ENCODE results near the gene C17orf114.

The C17orf114 gene

DNA sequence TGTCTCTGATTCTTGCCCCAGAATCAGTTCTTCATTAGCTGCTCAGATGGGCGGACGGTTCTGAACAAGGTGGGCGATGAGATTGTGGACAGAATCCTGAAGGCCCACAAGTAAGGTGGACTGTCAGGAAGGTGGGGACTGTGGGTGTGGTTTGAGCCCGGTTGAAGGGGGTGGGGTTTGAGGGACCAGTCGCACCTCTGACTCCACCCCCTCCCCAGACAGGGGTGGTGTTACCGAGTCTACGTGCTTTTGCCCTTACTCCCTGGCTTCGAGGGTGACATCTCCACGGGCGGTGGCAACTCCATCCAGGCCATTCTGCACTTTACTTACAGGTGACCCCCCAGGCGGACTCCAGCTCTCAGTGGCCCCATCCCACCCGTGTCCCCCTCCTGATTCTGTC is 16.1 kb upstream of the C17orf114 start:
- H3K36me3 ChIP-seq (ENCODE audit: insufficient read depth, low read length): no peaks in the 10 kb centered on the region

DNA sequence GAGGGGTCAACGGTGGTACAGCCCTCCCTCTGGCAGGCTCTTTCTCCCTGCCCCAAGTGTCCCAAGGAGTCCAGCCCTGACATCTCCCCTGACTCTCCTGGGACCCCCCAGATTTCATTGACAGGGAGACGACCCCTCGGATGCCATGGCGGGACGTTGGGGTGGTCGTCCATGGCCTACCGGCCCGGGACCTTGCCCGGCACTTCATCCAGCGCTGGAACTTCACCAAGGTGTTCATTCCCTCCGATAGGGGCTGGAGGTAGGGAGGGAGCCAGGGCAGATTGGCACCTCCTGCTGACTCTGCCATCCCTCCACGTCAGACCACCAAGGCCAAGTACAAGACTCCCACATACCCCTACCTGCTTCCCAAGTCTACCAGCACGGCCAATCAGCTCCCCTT is 14.7 kb upstream of the C17orf114 start:
- no peak overlapping the region for H3K9ac ChIP-seq (ENCODE audit: low read length)
- no peaks in the 10 kb centered on the region for H4K20me1 ChIP-seq (ENCODE audit: insufficient read depth)
- no peak overlapping the region for H3K4me2 ChIP-seq (ENCODE audit: low read length)
- no peak overlapping the region for H2AFZ ChIP-seq (ENCODE audit: low read depth, low read length)
- no peaks in the 10 kb centered on the region for H3K9me3 ChIP-seq (ENCODE audit: low read length)
- H3K9me2 ChIP-seq (ENCODE audit: insufficient read depth, low read length): no peaks in the 10 kb centered on the region
- H3K36me3 ChIP-seq (ENCODE audit: insufficient read depth, low read length): no peaks in the 10 kb centered on the region
- H3K79me2 ChIP-seq (replicated peaks; ENCODE audit: insufficient read depth, low read length): no peaks in the 10 kb centered on the region
- H3K27ac ChIP-seq (ENCODE audit: low read length): no peak overlapping the region
- no peaks in the 10 kb centered on the region for H3K27me3 ChIP-seq (ENCODE audit: insufficient read depth, low read depth, low read length)
- no peak for TF ChIP-seq POLR2AphosphoS5 (IDR thresholded peaks at IDR 0.05)
- TF ChIP-seq TAF1 (IDR thresholded peaks at IDR 0.05; ENCODE audit: low read depth): no peak
- no peak for TF ChIP-seq EP300 (conservative IDR thresholded peaks at IDR 0.05; ENCODE audit: poor library complexity, severe bottlenecking)
- TF ChIP-seq MXI1 (conservative IDR thresholded peaks at IDR 0.05; ENCODE audit: poor library complexity, severe bottlenecking): no peak
- no peak for TF ChIP-seq SMC3 (conservative IDR thresholded peaks at IDR 0.05; ENCODE audit: poor library complexity)
- TF ChIP-seq, protein P1, sequence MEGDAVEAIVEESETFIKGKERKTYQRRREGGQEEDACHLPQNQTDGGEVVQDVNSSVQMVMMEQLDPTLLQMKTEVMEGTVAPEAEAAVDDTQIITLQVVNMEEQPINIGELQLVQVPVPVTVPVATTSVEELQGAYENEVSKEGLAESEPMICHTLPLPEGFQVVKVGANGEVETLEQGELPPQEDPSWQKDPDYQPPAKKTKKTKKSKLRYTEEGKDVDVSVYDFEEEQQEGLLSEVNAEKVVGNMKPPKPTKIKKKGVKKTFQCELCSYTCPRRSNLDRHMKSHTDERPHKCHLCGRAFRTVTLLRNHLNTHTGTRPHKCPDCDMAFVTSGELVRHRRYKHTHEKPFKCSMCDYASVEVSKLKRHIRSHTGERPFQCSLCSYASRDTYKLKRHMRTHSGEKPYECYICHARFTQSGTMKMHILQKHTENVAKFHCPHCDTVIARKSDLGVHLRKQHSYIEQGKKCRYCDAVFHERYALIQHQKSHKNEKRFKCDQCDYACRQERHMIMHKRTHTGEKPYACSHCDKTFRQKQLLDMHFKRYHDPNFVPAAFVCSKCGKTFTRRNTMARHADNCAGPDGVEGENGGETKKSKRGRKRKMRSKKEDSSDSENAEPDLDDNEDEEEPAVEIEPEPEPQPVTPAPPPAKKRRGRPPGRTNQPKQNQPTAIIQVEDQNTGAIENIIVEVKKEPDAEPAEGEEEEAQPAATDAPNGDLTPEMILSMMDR (IDR thresholded peaks at IDR 0.05; ENCODE audit: poor library complexity, severe bottlenecking): no peak
- TF ChIP-seq, protein P2, sequence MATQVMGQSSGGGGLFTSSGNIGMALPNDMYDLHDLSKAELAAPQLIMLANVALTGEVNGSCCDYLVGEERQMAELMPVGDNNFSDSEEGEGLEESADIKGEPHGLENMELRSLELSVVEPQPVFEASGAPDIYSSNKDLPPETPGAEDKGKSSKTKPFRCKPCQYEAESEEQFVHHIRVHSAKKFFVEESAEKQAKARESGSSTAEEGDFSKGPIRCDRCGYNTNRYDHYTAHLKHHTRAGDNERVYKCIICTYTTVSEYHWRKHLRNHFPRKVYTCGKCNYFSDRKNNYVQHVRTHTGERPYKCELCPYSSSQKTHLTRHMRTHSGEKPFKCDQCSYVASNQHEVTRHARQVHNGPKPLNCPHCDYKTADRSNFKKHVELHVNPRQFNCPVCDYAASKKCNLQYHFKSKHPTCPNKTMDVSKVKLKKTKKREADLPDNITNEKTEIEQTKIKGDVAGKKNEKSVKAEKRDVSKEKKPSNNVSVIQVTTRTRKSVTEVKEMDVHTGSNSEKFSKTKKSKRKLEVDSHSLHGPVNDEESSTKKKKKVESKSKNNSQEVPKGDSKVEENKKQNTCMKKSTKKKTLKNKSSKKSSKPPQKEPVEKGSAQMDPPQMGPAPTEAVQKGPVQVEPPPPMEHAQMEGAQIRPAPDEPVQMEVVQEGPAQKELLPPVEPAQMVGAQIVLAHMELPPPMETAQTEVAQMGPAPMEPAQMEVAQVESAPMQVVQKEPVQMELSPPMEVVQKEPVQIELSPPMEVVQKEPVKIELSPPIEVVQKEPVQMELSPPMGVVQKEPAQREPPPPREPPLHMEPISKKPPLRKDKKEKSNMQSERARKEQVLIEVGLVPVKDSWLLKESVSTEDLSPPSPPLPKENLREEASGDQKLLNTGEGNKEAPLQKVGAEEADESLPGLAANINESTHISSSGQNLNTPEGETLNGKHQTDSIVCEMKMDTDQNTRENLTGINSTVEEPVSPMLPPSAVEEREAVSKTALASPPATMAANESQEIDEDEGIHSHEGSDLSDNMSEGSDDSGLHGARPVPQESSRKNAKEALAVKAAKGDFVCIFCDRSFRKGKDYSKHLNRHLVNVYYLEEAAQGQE (IDR thresholded peaks at IDR 0.05; ENCODE audit: borderline replicate concordance): no peak
- H3F3A ChIP-seq (ENCODE audit: insufficient read depth, low read length, poor library complexity, severe bottlenecking): no peaks in the 10 kb centered on the region
- no peak overlapping the region for H3K4me3 ChIP-seq (ENCODE audit: low read length)

More for the DNA sequence above, 16.1 kb upstream of the C17orf114 start:
- H4K20me1 ChIP-seq (ENCODE audit: insufficient read depth): no peaks in the 10 kb centered on the region
- no peak overlapping the region for H2AFZ ChIP-seq (ENCODE audit: low read depth, low read length)
- H3K9ac ChIP-seq (ENCODE audit: low read length): no peak overlapping the region
- H3F3A ChIP-seq (ENCODE audit: insufficient read depth, low read length, poor library complexity, severe bottlenecking): no peaks in the 10 kb centered on the region
- H3K79me2 ChIP-seq (replicated peaks; ENCODE audit: insufficient read depth, low read length): no peaks in the 10 kb centered on the region
- no peak overlapping the region for H3K4me2 ChIP-seq (ENCODE audit: low read length)
- no peak overlapping the region for H3K27ac ChIP-seq (ENCODE audit: low read length)
- no peak for TF ChIP-seq EP300 (conservative IDR thresholded peaks at IDR 0.05; ENCODE audit: poor library complexity, severe bottlenecking)
- no peak for TF ChIP-seq MXI1 (conservative IDR thresholded peaks at IDR 0.05; ENCODE audit: poor library complexity, severe bottlenecking)
- TF ChIP-seq, protein P1 (IDR thresholded peaks at IDR 0.05; ENCODE audit: poor library complexity, severe bottlenecking): no peak
- no peak for TF ChIP-seq EZH2 (IDR thresholded peaks at IDR 0.05; ENCODE audit: borderline replicate concordance, insufficient read depth, low read length, poor library complexity, severe bottlenecking)
- no peak for TF ChIP-seq TAF1 (IDR thresholded peaks at IDR 0.05; ENCODE audit: low read depth)
- TF ChIP-seq POLR2AphosphoS5 (IDR thresholded peaks at IDR 0.05): no peak
- TF ChIP-seq, protein P2 (IDR thresholded peaks at IDR 0.05; ENCODE audit: borderline replicate concordance): no peak
- no peak for TF ChIP-seq SMC3 (conservative IDR thresholded peaks at IDR 0.05; ENCODE audit: poor library complexity)
- no peak for TF ChIP-seq RAD21 (conservative IDR thresholded peaks at IDR 0.05)
- H3K9me2 ChIP-seq (ENCODE audit: insufficient read depth, low read length): no peaks in the 10 kb centered on the region
- no peaks in the 10 kb centered on the region for H3K9me3 ChIP-seq (ENCODE audit: low read length)
- H3K4me3 ChIP-seq (ENCODE audit: low read length): no peak overlapping the region
- H3K27me3 ChIP-seq (ENCODE audit: insufficient read depth, low read depth, low read length): no peaks in the 10 kb centered on the region

Data from neural cell (in vitro differentiated cells).